GM13977 (cell line): ENCODE measurements around the gene ZNF268.

ENCODE experiments used
- DNase-seq: peaks from one replicate; pipeline ENCODE4 v3.0.0; 2012; ENCODE audit warnings: low spot score
- in situ Hi-C: fragments of 300-500 bp; cut with MboI; formaldehyde crosslinking; loops from one replicate; pipeline ENCODE4 v1.12.0; 2022; ENCODE audit warnings: low sequenced_read_pairs, low pct_unique_long_range_greater_than_20kb, mixed read lengths, inconsistent platforms; ENCODE audit not compliant: unreplicated experiment
- TF ChIP-seq, protein P1 (sequence below): IDR thresholded peaks from 2 replicates; pipeline ENCODE4 v1.5.1; 2012; ENCODE audit warnings: mild to moderate bottlenecking, control low read depth; ENCODE audit not compliant: insufficient read depth; ENCODE audit errors: extremely low read depth, missing control alignments

The ZNF268 gene

GRCh38 chr12:133174901-133175300 lies 6.4 kb upstream of the ZNF268 start:
- TF ChIP-seq, protein P1, sequence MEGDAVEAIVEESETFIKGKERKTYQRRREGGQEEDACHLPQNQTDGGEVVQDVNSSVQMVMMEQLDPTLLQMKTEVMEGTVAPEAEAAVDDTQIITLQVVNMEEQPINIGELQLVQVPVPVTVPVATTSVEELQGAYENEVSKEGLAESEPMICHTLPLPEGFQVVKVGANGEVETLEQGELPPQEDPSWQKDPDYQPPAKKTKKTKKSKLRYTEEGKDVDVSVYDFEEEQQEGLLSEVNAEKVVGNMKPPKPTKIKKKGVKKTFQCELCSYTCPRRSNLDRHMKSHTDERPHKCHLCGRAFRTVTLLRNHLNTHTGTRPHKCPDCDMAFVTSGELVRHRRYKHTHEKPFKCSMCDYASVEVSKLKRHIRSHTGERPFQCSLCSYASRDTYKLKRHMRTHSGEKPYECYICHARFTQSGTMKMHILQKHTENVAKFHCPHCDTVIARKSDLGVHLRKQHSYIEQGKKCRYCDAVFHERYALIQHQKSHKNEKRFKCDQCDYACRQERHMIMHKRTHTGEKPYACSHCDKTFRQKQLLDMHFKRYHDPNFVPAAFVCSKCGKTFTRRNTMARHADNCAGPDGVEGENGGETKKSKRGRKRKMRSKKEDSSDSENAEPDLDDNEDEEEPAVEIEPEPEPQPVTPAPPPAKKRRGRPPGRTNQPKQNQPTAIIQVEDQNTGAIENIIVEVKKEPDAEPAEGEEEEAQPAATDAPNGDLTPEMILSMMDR: no peak
- no peak for DNase-seq
- in situ Hi-C loops: no loop called here

- in situ Hi-C loops: no loop called here
- TF ChIP-seq, protein P1: no peak
- DNase-seq: no peak
Observed at GRCh38 chr12:133180669-133181068, 626 bp upstream of the ZNF268 start.

DNA sequence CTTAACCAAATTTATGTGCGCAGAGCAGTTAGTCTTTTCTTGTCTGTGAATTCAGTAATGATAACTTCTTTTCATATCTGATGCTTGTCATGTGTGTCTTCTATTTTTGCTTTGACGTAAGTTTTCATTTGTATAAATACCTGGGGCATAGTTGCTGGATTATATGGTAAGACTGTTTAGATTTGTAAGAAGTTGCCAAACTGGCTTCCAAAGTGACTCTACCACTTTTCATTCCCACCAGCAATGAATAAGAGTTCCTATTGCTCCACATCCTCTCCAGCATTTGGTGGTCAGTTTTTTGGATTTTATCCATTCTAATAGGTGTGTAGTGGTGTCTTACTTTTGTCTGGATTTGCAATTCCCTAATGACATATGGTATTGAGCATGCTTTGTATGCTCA lies 8.9 kb downstream of the ZNF268 start:
- no peak for DNase-seq
- in situ Hi-C loops: no loop called here
- TF ChIP-seq, protein P1: no peak

DNA sequence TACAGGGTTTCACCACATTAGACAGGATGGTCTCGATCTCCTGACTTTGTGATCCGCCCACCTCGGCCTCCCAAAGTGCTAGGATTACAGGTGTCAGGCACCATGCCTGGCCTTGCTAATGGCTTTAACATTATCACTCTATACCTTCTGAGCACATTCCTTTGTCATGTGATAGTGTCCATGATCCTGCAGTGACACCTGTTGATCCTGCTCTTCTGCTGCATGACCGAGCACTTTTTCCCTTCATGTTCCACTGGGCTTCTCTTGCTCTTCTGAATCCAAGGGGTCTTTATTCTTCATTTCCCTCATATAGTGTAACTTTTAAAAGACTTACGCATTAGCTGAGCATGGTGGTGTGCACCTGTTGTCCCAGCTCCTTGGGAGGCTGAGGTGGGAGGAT lies 11.6 kb downstream of the ZNF268 start:
- TF ChIP-seq, protein P1: no peak
- no peak for DNase-seq
- in situ Hi-C loops: no loop called here

DNA sequence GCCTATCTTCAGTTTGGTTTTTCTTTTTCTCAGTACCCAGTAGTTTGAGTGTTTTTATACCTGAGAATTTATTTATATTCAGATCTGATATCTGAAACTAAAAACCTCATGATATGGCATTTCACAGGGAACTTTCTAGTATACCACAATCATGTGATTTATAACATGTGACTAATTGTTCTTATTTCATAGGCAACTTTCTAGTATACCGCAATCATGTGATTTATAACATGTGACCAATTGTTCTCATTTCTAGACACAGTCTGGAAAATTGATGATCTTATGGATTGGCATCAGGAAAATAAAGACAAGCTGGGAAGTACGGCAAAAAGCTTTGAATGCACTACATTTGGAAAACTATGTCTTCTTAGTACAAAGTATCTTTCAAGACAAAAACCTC lies 20.6 kb downstream of the ZNF268 start:
- DNase-seq: no peak
- TF ChIP-seq, protein P1: no peak
- in situ Hi-C loops: no loop called here

- in situ Hi-C loops: no loop called here
- TF ChIP-seq, protein P1: no peak
- DNase-seq: no peak
Observed at GRCh38 chr12:133202493-133203343, 21.4 kb downstream of the ZNF268 start.
